NCI-H146 treated with DMSO at 0.1 percent for 48 hours (cell line): ENCODE data around the gene F13B.
"Not testable (repeated sequence)": the region's sequence is repeated elsewhere in the genome, so short reads cannot be mapped to it uniquely, and the experiment has no call there.

ENCODE experiments used
- DNase-seq: peaks from one replicate; lab custom pipeline; 2025; ENCODE audit not compliant: unreplicated experiment; lab: John Stamatoyannopoulos, UW

F13B gene

DNA sequence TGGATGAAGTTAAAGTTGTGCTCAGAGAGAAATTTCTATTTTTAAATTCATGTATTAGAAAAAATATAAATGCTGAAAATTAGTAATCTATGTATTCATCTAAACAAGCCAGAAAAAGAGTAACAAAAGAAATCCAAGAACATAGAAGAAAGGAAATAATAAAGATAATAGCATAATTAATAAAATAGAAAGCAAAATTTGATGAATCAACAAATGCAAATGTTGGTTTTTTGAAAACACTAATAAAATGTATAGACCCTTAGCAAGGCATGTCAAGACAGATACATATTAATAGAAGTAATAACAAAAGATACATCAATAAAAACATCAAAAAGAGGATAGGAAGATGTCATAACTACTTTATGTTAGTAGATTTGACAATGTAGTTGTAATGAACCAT is 18.0 kb downstream of the F13B start:
- no peak for DNase-seq

DNA sequence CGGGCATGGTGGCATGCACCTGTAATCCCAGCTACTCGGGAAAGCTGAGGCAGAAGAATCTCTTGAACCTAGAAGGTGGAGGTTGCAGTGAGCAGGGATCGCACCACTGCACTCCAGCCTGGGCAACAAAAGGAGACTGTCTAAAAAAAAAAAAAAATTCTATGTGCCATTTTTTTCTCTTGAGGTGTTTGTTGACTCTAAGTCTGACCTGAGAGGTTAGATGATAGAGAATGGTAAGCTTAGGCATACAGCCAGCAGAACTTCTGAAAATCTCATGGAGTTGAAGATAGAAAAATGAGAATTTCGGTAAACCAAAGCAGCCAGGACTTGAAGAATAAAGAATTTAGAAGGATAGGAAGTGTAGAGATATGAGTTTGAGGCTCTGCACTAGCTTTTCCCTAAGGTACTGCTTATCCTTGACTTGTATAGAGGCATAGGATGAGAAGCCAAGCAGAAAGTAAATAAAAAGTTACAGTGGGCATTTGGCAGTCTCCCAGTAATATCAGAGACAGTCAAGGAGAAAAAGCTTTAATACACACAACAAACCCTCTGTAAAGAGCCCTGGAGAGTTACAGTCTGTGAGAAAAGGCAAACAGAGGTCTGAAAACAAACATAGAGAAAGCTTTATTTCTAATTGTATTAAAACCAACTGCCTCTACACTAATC is 24.3 kb downstream of the F13B start:
- DNase-seq, result no peak

DNA sequence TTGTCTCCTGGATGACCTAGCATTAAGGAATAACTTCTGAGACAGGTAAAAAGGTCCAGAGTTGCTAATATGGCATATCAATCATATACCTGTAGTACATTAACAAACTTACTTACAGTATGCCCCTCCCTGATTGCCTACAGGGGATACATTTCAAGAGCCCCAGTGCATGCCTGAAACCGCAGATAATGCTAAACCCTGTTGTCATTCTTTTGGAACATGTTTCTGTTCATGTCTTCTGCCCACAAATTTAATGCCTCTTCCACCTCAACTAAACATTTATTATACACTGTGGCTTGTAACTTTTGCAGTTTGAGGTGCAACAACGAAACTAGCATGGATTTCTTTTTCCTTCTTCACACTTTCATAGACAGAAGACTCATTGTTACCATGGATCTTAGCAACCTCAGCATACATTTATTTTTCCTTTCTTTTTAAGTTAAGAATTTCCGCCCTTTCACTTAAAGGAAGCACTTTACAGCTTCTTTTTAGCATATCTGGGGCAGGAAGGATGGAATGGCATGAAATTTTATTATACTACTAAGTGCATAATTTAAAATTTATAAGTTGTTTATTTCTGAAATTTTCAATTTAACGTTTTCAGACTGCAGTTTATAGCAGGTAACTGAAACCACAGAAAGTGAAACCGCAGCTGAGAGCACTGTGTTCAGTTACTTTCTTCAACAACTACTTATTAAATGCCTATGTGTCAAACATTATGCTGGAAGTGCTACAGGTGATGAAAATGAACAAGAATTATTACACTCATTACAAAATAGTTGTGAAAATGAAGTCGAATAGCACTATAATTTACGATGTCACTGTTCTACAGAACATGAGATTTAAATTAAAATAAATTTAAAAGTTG is 25.3 kb downstream of the F13B start:
- no peak for DNase-seq

DNA sequence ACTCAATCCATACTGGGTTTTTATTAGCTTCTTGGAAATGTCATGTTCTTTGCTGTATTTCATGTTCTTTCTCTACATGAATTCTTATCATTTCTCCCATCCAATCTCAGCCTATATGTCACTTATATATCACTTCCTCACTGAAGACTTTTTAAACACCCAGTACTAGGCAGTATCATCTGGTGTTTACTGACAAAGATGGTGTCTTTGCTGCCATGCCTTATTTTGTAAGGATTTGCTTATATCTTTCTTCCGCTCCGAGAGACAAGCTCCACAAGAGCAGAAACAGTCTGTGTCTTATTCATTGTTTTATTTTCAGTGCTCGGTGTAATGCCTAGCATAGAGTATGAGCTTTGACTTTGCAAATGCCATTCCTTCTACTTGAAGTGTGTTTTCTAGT is 30.2 kb downstream of the F13B start:
- no peak for DNase-seq

DNA sequence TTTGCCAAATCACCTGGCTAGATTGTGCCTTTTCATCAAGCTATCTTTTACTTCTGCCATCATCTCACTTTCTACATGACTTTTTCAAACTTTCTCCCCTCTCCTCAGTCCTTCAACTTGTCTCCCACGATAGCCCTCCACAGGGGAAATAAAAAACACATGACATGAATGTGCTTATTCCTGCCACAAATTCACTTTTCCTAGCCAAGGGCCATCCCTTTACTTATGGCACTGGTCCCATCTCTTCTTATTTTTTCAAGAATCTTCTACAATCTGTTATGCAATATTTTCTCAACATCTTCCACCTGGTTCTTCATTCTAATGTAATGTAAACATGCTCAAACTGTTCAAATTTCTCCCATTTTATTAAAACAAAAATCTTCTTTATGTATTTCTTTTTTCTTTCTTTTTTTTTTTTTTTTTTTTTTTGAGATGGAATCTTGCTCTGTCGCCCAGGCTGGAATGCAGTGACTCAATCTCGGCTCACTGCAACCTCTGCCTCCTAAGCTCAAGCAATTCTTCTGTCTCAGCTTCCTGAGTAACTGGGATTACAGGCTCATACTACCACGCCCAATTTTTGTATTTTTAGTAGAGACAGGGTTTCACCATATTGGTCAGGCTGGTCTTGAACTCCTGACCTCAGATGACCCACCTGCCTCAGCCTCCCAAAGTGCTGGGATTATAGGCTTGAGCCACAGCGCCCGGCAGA is 32.3 kb downstream of the F13B start:
- DNase-seq, result not testable (repeated sequence)

DNA sequence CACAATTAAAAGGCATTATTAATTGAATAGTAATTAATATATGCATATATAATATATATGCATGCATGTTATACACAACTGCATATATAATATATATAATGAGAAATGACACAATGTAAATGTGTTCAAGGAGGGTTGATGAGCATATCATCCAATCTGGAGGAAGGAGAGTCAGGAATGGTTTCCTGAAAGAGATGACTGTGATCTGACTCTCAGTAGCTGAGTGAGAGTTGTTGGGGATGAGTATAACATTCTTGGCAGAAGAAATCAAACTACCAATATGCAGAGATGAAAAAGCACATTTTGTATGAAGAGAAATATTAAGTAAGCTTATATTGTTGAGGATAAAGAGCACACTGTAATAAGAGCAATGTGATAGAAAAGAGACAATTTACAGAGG is 37.3 kb downstream of the F13B start:
- no peak for DNase-seq

DNA sequence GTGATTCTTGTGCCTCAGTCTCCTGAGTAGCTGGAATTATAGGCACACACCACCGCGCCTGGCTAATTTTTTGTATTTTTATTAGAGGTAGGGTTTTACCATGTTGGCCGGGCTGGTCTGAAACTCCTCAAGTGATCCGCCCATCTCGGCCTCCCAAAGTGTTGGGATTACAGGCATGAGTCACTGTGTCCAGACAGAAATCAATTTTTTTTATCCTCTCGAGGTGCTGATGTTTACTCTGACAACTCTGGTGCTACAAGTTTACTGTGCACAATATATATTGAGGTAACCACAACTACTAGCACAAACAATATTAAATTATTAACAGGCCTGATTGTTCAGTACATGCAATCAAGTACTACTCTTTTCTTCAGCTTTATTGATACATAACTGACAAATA is 39.7 kb downstream of the F13B start:
- DNase-seq, result no peak

DNA sequence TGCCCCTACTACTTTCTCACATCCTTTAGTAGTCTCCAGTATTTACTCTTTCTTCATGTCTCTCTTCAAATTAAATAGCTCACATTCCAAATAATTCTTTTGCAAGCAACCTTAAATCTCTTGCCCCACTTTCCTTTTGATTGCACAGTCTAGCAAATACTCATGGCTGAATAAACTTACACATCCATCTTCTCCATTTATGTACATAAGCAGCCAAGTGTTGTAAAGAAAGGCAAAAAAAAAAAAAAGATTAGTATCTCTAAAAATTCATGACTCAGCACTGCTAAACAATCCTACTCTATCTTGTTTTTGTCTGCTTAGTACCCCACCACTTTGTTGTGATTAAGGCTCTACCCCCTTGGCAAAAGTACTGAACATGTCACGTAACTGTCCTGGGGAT is 42.6 kb downstream of the F13B start:
- no peak for DNase-seq

DNA sequence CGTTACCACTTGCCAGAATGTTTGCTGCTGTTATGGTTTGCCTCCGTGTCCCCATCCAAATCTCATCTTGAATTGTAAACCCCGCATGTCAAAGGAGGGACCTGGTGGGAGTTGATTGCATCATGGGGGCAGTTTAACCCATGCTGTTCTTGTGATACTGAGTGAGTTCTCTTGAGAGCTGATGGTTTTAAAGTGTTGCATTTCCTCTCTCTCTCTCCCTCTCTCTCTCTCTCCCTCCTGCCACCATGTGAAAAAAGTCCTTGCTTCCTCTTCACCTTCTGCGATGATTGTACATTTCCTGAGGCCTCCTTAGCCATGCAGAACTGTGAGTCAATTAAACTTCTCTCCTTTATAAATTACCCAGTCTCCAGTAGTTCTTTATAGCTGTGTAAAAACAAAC is 45.3 kb downstream of the F13B start:
- no peak for DNase-seq

DNA sequence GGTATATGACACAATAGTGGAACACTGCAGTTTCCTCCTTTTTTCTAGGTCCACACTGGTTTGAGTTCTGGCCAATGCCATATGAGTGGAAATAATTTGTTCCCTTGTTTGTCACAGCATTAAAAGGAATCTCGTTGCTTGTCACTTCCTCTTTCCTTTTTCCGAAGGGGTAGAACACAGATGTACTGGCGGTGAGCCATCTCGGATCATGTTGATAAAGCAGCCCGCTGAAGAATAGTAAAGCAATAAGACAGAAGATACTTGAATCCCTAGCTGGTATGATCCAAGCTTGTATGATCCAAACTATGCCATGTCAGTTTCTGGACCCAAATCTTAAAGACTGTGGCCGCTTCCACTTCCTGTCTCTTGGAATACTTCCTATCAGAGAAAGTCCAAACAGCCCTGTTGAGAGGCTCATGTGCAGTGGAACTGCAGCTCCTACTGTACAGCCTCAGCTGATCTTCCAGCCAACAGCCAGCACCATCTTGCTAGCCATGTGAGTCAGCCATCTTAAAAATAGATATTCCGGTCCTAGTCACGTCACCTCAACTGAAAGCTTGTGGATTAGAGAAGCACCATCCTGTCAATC is 49.4 kb downstream of the F13B start:
- DNase-seq, result no peak

DNA sequence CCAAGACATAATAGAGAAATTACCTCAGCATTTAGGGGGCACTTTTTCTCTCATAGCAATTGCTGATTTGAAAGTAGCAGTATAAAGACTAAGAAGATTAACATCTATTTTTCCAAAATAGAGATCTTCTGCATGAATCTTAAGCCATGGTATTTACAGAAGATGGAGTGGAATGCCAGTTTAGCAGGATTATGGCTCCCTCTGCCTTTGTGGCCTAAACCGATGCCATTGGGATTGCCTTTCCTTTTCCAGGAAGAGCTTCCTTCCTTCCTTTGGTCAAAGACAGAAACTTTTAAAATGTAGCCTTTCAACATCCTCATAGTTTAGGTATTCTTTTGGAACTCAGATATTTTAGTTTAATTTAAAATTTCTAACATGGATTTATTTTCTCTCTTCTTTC is 50.3 kb downstream of the F13B start:
- no peak for DNase-seq

DNA sequence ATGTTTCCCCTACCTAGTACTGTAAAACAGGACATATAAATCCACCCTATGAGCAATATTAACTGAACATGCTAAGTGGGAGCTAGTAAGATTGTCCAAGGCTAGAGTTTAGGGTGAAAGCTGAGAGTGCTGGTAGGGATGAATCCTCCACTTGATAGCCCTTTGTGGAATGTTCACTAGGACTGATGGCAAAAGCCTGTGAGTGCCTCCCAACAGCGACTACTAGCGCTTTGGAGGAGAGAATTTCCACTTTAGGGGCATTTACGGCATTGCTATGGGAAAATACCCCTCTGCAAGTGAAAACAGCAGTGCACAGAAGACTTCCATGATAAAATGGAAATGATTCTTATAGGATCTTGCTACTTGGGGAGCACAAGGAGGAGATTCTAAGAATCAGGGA is 53.8 kb downstream of the F13B start:
- DNase-seq, result no peak

DNA sequence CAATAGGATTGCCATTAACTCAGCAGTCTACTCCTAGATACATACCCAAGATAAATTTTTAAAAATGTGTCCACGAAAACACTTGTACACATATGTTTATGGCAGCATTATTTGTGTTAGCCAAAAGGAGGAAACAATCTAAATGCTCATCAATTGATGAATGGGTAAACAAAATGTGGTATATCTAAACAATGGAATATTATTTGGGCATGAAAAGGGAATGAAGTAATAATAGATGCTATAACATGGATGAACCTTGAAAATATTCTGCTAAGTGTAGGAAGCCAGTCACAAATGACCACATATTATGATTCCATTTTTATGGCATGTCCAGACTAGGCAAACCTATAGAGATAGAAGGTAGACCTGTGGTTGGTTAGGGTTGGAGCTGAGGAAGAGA is 55.4 kb downstream of the F13B start:
- DNase-seq, result no peak

DNA sequence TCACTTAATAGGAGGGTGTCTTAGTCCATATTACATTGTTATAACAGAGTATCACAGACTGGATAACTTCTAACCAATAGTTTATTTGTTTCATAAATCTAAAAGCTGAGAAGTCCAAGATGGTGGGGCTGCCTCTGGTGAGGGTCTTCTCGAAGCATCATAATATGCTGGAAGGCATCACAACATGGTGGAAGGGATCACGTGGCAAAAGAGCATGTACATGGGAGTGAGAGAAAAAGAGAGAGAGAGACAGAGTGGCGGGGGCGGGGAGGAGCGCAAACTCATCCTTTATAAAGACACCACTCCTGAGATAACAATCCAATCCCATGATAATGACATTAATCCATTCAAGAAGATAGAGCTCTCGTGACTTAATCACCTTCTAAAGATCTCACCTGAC is 58.2 kb downstream of the F13B start:
- peak; percentile 26 for DNase-seq

DNA sequence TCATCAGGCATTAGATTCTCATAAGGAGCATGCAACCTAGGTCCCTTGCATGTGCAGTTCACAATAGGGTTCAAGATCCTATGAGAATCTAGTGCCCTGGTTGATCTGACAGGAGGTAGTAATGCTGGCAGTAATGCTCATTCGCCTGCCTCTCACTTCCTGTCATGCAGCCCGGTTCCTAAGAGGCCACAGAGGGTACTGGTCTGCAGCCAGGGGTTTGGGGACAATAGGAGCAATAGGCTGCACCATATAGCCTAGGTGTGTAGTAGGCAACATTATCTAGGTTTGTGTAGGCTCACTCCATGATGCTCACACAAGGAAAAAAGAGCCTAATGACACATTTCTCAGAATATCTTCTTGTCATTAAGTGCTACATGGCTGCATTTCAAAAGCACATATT is 63.9 kb downstream of the F13B start:
- DNase-seq, result no peak

DNA sequence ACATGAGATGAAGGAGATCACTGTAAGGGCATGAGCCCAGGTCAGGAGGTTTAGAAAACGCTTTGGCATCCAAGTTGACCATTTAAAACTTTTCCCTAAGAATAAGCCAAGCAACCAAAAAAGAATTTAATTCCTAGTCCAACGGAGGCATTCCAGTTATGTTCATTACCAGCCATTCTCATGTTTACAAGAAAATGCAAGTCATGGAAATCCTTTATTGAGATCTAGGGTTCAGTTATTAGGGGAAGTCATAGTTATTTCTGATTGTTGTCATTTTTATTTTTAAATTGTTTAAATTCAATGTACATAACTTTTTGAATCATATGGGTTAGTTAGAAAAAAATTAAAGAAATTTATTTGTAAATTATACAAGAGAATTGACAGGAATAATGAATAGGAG is 65.2 kb downstream of the F13B start:
- no peak for DNase-seq

DNA sequence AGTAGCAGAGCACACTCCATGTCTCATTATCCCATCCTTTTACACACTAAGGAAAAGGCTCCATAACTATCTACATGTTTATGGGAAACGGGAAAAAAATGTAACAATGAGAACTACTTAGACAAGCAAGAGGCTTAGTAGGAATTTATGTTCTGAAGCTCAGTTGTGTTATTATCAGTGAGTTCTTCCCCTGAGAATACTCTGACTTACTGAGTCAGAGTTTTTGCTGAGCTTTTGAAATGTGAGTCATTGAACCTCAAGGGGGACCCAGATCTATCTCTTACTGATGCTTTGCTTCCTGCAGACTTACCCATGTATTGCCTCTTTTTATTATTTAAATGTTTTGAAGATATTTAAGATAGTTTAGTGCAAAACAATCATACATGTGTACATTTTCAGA is 69.6 kb downstream of the F13B start:
- DNase-seq, result no peak

DNA sequence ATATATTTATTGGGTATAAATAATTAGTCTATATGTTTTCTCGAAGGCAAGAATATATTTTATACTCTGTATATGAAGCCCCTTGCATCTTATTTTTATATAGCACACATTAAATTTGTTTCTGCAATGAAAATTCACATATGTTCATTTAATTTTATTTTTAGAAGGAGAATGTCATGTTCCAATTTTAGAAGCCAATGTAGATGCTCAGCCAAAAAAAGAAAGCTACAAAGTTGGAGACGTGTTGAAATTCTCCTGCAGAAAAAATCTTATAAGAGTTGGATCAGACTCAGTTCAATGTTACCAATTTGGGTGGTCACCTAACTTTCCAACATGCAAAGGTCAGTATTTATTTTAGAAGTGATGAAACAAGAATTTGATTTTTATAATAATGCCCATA is 73.1 kb downstream of the F13B start:
- no peak for DNase-seq

DNA sequence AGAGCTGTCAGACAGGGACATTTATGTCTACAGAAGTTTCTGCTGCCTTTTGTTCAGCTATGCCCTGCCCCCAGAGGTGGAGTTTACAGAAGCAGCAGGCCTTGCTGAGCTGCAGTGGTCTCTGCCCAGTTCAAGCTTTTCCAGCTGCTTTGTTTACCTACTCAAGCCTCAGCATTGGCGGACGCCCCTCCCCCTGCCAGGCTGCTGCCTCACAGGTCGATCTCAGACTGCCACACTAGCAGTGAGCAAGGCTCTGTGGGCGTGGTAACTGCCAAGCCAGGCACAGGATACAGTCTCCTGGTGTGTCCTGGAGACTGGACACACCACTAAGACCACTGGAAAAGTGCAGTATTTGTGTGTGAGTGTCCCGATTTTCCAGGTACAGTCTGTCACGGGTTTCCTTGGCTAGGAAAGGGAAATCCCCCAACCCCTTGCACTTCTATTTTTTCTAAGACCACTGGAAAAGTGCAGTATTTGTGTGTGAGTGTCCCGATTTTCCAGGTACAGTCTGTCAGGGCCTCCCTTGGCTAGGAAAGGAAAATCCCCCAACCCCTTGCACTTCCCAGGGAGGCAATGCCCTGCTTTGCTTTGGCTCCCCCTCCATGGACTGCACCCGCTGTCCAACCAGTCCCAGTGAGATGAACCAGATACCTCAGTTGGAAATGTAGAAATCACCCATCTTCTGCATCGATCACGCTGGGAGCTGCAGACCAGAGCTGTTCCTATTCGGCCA is 75.0 kb downstream of the F13B start:
- peak; percentile 74 for DNase-seq
